SK-N-MC (cell line): ENCODE data around the gene SCP2.

Experiments
- EZH2 ChIP-seq: fragments of 200-600 bp; sonication (generic); IDR thresholded peaks from one replicate; pipeline ENCODE4 v1.6.1; 2017; ENCODE audit warnings: antibody characterized with exemption
- POLR2AphosphoS5 ChIP-seq: IDR thresholded peaks from 2 replicates; pipeline ENCODE4 v1.6.1; 2012; ENCODE audit warnings: mild to moderate bottlenecking, low read depth, low read length, borderline replicate concordance

GRCh38 chr1:53062708-53063591 lies 135.9 kb downstream of the SCP2 start:
- TF ChIP-seq EZH2 (no peak), POLR2AphosphoS5 (no peak)
